Measurements from ENCODE around the gene CARM1.
A peak's percentile ranks its signal among the peaks of the same experiment; 100 is the strongest.
"Not testable (repeated sequence)": the region's sequence is repeated elsewhere in the genome, so short reads cannot be mapped to it uniquely, and the experiment has no call there.

The CARM1 gene

DNA sequence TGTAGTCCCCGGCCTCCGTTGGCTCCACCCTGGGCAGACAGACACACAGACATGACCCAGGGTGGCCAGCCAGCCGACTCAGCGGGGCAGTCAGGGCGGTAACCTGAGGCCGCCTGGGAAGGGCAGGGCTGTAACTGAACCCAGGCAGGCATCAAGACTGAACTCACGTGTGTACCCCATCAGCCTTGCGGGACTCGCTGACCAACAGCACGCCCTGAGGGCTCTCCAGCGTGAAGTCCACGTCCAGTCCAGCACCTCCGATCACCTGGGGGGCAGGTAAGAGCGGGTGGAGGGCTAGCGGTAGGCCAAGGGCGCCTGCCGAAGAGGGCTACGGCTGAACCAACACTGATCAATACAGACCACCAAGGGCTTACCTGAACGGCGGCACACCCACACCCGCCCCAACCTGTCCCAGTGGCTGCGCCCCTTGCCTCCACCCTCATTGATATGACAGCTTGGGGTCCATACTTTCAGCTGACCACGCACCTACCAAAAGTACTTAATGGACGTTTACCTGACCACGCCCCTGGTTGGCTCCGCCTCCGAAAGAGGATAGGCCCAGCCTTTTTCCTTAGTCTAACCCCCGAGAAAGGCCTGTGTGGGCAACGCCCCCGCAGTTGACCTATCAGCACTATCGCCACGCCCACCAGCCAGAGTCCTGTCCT, 36.1 kb upstream of the CARM1 start:
- TF ChIP-seq CTCF (IDR thresholded peaks at IDR 0.05; ENCODE audit: low read depth, low read length) = no peak
- DNase-seq = no peak
- no peaks in the 10 kb centered on the region for H3K27me3 ChIP-seq (ENCODE audit: insufficient read depth, low read depth, severe bottlenecking)
- peaks cover 10% of the 10 kb centered on the region for H3K9me3 ChIP-seq (ENCODE audit: severe bottlenecking)
- H3K4me3 ChIP-seq (ENCODE audit: low read depth, low read length) = no peak overlapping the region
- H3K36me3 ChIP-seq = peaks cover 47% of the 10 kb centered on the region
- H3K27ac ChIP-seq = peak overlapping the region; percentile 27; the same call in 1 of the 2 replicates

DNA sequence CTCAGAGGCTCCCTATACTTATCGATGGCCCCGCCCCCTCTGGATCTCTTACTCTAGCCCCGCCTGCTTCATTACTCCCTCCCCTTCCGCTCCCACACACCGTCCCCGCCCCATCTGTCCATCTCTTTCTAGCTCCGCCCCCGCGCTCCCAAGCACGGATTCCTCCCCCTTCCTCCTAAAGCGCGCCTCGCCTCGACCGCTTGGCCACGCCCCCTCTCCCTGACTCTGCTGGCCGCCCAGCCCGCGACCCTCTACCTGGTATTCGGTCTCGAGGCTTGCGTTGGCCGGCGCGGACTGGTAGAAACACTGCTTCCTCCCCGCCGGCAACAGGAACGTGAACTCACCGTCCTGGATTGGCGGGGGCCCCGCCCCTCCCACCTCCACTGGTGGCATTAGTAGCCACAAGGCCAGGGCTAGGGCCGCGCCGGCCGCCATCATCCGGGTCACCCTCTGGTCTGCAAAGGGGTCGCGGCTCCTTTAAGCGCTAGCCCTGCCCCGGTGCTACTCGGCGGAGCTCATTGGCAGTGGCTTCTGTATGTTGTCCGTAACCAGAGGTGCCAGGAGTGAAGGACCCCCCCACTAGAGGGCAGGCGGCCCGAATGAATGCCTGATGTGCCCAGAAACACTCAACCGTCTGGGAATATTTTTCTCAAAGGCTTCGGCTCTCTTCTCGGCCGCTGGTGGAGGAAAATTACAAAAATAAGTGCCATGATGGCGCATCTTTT, 35.4 kb upstream of the CARM1 start, which contains the start of gene TMED1:
Gene TMED1 (minus strand): TSS at position 459 of the 725 bp plus-strand sequence. CDS start 21 bp downstream, at position 438.
- peaks cover 40% of the 10 kb centered on the region for H3K36me3 ChIP-seq
- H3K27me3 ChIP-seq (ENCODE audit: insufficient read depth, low read depth, severe bottlenecking) = no peaks in the 10 kb centered on the region
- no peak for TF ChIP-seq CTCF (IDR thresholded peaks at IDR 0.05; ENCODE audit: low read depth, low read length)
- peak within 1 kb of the TSS; percentile 69 for H3K4me3 ChIP-seq (ENCODE audit: low read depth, low read length)
- DNase-seq = peak; percentile 99
- H3K9me3 ChIP-seq (ENCODE audit: severe bottlenecking) = peaks cover 10% of the 10 kb centered on the region
- H3K27ac ChIP-seq = peak within 1 kb of the TSS; percentile 91

- Histone ChIP-seq H3K9me3 (ENCODE audit: severe bottlenecking) (peaks cover 10% of the 10 kb centered on the region), H3K27me3 (ENCODE audit: insufficient read depth, low read depth, severe bottlenecking) (no peaks in the 10 kb centered on the region), H3K4me3 (ENCODE audit: low read depth, low read length) (peak overlapping the region; percentile 69), H3K27ac (peak overlapping the region; percentile 91), H3K36me3 (peaks cover 34% of the 10 kb centered on the region)
- TF ChIP-seq CTCF (IDR thresholded peaks at IDR 0.05; ENCODE audit: low read depth, low read length) = no peak
- peak; percentile 78 for DNase-seq
Observed at GRCh38 chr19:10836479-10837330, 34.6 kb upstream of the CARM1 start.

DNA sequence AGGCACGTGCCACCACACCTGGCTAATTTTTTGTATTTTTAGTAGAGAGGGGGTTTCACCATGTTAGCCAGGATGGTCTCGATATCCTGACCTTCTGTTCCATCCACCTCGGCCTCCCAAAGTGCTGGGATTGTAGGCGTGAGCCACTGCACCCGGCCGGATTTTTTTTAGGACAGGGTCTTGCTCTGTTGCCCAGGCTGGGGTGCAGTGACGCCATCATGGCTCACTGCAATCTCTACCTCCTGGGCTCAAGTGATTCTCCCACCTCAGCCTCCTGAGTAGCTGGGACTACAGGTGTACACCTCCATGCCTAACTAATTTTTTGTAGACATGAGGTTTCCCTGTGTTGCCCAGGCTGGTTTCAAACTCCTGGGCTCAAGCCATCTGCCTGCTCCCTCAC, 33.7 kb upstream of the CARM1 start:
- not testable (repeated sequence) for H3K27ac ChIP-seq; H3K9me3 ChIP-seq (ENCODE audit: severe bottlenecking); DNase-seq; H3K4me3 ChIP-seq (ENCODE audit: low read depth, low read length); H3K27me3 ChIP-seq (ENCODE audit: insufficient read depth, low read depth, severe bottlenecking)
- H3K36me3 ChIP-seq = peaks cover 25% of the 10 kb centered on the region

GRCh38 chr19:10838377-10838776, 33.0 kb upstream of the CARM1 start:
- H3K27me3 ChIP-seq (ENCODE audit: insufficient read depth, low read depth, severe bottlenecking) = no peaks in the 10 kb centered on the region
- peaks cover 10% of the 10 kb centered on the region for H3K9me3 ChIP-seq (ENCODE audit: severe bottlenecking)
- peaks cover 17% of the 10 kb centered on the region for H3K36me3 ChIP-seq
- no peak for DNase-seq
- H3K4me3 ChIP-seq (ENCODE audit: low read depth, low read length) = no peak overlapping the region
- H3K27ac ChIP-seq = no peak overlapping the region
- TF ChIP-seq CTCF (IDR thresholded peaks at IDR 0.05; ENCODE audit: low read depth, low read length) = no peak
